HG02840 (cell line): ENCODE results near the gene ANGPTL1.
"Not testable (repeated sequence)": the region's sequence is repeated elsewhere in the genome, so short reads cannot be mapped to it uniquely, and the experiment has no call there.

Experiments
- ATAC-seq: cut with Tn5 transposase; IDR thresholded peaks from one replicate; pipeline ENCODE4 v1.9.1; 2021; ENCODE audit warnings: mild to moderate bottlenecking, moderate library complexity, moderate number of reproducible peaks; ENCODE audit not compliant: unreplicated experiment, low FRiP score

ANGPTL1 gene

GRCh38 chr1:178869119-178869697, 1.7 kb downstream of the ANGPTL1 start:
- ATAC-seq = no peak

DNA sequence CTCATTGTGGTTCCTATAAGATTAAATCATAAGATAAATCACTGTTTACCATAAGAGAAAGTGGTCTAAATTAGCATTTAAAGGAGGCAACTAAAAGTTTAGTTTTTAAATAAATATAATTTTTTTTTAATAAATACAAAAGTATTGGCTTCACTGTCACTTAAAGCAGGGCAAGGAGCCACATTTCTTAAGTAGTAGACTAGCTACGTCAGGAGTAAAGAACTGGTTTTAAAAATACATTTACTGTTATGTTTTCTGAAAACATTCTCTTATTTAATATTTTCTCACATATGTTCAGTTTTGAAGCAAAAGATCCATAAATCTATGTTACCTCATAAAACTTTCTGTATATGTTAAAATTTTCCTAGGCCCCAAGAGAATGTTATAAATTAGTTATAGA, 2.2 kb downstream of the ANGPTL1 start:
- no peak for ATAC-seq

DNA sequence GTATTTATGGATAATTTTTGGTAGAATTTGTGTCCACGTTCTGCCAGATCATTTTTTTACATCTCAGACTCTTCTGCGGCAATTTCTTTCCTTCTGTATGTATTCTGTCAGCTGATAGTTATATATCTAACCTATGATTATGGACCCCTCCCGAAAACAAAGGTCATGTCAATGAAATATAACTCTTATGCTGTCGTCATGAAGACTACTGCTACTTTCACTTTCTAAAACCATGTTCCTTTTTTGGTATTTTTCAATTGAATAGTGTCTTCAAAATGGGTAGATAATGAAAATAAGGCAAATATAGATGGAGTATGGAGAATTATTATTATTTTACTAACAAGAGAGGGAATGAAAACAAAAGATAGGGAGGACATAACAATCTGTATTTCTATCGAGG, 3.2 kb downstream of the ANGPTL1 start:
- ATAC-seq = no peak

GRCh38 chr1:178864326-178864725, 6.6 kb downstream of the ANGPTL1 start:
- no peak for ATAC-seq

- no peak for ATAC-seq
These were observed 8.0 kb downstream of the ANGPTL1 start for GRCh38 chr1:178862864-178863263.

DNA sequence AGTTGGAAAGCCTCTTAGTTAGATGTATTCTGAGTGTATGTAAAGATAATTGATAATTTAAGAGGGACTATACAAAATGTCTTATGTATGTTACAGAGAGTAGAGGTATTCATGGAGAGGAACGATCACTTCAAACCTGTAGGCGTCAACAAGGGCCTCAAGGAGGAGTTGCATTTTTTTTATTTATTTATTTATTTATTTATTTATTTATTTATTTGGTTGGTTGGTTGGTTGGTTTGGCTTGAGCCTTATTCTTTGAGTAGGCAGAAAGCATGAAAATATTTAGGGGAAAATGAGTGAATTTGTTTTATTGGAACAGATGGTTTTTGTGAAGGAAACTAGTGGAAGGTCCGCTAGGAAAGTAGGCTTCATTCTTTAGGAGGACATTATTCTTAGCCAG, 8.5 kb downstream of the ANGPTL1 start:
- no peak for ATAC-seq

GRCh38 chr1:178857126-178857525, 13.8 kb downstream of the ANGPTL1 start:
- no peak for ATAC-seq

- ATAC-seq = no peak
These were observed 21.0 kb downstream of the ANGPTL1 start for GRCh38 chr1:178849918-178850317.

DNA sequence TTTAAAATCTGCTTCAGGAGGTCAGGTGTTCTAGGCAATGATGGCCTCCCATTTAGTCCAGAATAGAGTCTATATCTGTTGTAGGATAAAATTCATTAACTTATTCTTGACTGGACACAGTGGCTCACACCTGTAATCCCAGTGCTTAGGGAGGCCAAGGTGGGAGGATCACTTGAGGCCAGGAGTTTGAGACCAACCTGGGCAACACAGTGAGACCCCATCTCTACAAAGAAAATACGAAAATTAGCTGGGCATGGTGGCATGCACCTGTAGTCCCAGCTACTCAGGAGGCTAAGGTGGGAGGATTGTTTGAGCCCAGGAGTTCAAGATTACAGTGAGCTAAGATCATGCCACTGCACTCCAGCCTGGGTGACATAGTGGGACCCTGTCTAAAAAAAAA, 23.0 kb downstream of the ANGPTL1 start:
- ATAC-seq = not testable (repeated sequence)

DNA sequence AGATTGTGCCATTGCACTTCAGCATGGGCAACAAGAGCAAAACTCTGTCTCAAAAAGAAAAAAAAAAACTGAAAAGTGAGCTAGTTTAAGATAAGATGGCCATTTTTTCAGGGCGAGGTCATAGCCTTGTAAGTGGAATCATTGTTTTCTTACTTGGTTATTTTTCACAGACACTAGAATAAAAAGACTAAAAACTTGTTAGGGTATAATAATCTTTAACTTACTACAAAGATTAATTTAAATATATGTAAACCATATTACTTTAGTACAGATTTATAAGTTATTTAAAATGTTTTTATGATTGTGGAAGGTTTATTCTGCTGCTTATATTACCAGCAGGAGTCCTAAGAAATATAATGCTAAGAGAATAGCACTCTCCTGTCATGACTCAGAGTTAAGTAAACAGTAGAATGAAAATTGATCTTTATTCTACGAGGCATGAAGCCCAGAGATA, 23.5 kb downstream of the ANGPTL1 start:
- no peak for ATAC-seq

GRCh38 chr1:178846306-178846705, 24.6 kb downstream of the ANGPTL1 start:
- no peak for ATAC-seq

GRCh38 chr1:178844436-178844835, 26.4 kb downstream of the ANGPTL1 start:
- ATAC-seq = no peak

DNA sequence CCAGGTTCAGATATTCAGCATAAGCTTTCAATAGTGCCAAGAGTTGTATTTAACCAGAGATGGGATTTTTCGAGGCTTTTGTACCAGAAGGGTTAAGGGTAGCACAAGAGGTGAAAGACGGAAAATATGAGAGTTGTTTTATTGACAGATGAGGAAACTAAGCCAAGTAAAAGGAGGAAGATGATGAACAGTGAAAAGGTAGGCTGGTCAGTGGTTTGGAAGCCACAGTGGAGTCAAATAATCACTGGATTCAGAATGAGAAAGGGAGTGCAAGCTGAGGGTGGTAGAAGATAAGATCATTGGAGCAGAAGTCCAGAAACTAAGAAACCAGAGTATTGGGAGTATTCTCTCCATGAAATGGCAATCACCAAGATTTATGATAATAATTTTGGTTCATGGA, 45.7 kb downstream of the ANGPTL1 start:
- no peak for ATAC-seq

DNA sequence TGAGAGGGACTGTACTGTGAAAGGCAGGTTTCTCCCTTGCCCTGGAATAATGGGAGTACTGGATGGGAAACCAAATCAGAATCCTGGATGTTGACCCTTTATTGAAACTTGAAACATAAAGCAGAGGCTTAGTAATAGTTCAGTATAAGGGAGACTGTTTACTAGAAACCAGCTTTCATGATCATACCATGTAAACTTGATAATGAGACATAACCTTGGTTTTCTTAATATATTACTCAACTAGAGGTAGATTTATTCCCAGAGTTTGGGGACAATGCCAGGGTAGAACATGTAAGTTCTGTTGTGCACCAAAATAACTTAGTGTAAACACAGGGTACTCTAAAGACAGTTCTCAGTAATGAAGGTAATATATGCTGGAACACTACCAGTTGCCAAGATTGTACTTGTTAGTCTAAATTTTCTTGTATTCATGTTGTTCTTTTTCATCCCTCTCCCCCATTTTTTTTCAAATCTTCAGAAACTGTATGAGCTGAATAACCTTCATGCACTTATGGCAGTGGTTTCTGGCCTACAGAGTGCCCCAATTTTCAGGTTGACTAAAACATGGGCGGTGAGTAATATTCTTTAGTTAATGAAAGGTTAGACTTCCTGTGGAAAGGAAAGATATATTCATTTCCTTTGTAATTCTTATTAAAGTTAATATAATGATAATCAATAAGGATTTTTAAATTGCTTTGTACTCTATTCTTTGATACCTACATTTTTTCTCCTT, 49.6 kb downstream of the ANGPTL1 start:
- ATAC-seq = no peak

DNA sequence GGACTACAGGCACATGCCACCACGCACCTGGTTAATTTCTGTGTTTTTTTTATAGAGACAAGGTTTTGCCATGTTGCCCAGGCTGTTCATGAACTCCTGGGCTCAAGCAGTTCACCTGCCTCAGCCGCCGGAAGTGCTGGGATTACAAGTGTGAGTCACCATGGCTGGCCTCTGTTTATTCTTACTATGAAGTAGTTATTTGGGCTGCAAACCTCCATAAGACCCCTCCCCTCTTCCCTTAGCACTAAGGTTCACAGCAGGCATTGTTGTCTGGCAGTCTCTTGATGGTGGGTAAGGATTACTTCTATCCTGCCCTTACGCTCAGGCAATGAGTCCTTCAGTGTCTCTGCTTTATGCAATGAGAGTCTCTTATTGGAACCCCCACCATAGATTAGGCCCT, 51.8 kb downstream of the ANGPTL1 start:
- no peak for ATAC-seq

DNA sequence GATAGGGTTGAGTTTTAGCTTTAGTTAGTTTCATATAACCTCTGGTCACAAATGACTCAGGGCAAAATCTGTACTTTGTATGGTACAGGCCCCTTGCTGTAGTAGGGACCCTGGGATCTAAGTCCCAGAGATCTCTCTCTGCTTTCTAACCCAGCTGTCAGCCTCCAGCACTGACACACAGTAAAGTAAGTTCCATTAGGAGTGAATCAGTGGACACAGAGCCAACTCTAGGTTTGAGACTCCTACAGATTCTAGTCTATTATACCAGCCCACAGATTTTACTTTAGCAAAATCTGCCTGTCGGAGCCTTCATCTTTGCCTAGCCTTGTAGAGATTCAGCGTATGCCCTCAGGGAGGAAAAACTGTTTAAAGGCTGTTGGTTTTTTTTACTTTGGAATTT, 52.5 kb downstream of the ANGPTL1 start:
- ATAC-seq = no peak

DNA sequence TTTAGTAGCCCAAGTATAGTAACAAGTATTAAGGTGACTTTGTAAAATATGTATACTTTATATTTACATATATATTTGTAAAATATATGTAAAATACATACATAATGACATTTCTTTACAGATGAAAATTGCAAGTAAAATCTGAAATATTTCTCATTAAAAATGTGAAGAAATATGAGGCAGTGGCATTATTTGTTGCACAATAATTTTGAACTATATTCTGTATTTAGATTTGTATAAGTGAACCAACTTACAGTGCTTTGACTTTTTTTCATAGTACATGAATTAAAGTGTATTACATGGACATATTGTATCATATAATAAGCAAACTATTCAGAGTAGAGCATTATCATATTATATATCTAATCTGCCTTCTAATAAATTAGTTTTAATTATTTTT, 60.3 kb downstream of the ANGPTL1 start:
- ATAC-seq = no peak

DNA sequence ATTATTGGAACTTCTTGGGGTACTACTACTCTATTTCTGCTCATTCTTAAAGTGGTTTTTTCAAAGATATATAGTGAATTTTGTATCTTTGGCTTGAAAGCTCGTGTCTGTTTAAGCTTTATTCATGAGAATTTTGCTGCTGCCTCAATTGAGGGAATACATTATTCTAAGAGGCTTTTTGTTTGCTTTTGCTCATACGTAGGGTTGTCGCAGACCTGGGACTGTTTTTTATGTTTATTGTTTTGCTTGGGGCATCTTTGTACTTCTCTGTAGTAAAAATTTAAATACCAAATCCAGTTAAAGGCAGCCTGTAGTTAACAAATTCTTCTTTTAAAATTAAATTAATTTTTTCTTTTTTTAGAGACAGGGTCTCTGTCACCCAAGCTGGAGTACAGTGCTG, 62.3 kb downstream of the ANGPTL1 start:
- ATAC-seq = no peak

DNA sequence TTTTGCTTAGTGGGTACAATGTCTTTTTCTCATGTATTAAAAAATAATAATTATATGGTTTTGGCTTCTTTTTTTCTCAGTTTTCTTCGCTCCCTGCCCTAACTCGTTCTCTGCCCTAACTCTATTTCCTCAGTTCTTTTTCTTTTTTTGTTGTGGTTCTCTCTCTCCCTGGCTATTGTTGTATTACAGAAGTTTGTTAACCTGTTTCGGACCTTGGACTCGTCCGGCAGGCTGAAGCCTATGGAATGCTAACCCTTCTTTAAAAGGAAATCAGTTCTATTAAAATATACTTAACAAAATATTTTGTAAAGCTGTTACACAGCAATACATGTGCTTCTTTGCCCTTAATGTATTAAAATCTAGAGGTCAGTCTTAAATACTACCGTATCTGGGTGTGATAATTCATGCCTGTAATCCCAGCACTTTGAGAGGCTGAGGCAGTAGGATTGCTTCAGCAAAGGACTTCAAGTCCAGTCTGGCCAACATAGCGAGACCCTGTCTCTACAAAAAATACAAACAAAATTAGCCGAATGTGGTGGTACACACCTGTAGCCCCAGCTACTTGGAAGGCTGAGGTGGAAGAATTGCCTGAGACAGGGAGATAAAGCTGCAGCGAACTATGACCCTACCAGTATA, 64.1 kb downstream of the ANGPTL1 start:
- ATAC-seq = no peak

DNA sequence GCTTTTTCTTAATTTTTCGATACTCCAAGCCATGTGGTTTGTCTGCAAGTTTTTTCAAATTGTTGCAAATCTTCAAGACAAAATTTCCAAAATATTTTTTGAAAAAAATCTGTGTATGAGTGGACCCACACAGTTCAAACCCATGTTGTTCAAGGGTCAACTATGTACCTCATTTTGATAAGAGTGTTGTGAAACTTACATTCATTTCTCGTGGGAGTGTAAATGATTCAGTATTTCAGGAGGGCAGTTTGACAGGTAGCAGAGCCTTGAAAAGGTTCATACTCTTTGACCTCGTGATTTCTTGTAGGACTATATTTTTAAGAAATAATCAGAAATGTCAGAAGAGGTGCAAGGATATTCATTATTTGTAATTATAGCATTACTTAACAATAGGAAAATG, 68.0 kb downstream of the ANGPTL1 start:
- no peak for ATAC-seq
